CD4-positive, alpha-beta T cell treated with Interleukin-21 for 1 hour (primary cell): ENCODE data around the gene RAF1.
"Not testable (repeated sequence)": the region's sequence is repeated elsewhere in the genome, so short reads cannot be mapped to it uniquely, and the experiment has no call there.

Experiments
- DNase-seq: peaks from one replicate; pipeline ENCODE4 v3.0.0-alpha.2; 2020

Gene RAF1

GRCh38 chr3:12633108-12633507, 30.8 kb downstream of the RAF1 start:
- no peak for DNase-seq

- DNase-seq, result no peak
These were observed 31.4 kb downstream of the RAF1 start for GRCh38 chr3:12632523-12632922.

- DNase-seq, result not testable (repeated sequence)
These were observed 33.1 kb downstream of the RAF1 start for GRCh38 chr3:12630843-12631242.

- DNase-seq, result no peak
These were observed 33.6 kb downstream of the RAF1 start for GRCh38 chr3:12630292-12630691.

GRCh38 chr3:12629560-12629959, 34.4 kb downstream of the RAF1 start:
- DNase-seq, result no peak

- no peak for DNase-seq
These were observed 35.1 kb downstream of the RAF1 start for GRCh38 chr3:12628813-12629212.

- no peak for DNase-seq
These were observed 36.5 kb downstream of the RAF1 start for GRCh38 chr3:12627370-12627769.

GRCh38 chr3:12624964-12625363, 39.0 kb downstream of the RAF1 start:
- not testable (repeated sequence) for DNase-seq

GRCh38 chr3:12624056-12624455, 39.9 kb downstream of the RAF1 start:
- no peak for DNase-seq

- DNase-seq, result no peak
These were observed 41.6 kb downstream of the RAF1 start for GRCh38 chr3:12622335-12622734.

GRCh38 chr3:12620729-12621128, 43.2 kb downstream of the RAF1 start:
- no peak for DNase-seq

GRCh38 chr3:12620305-12620704, 43.6 kb downstream of the RAF1 start:
- no peak for DNase-seq

- no peak for DNase-seq
These were observed 45.5 kb downstream of the RAF1 start for GRCh38 chr3:12618426-12618825.

GRCh38 chr3:12615266-12615665, 48.7 kb downstream of the RAF1 start:
- no peak for DNase-seq

GRCh38 chr3:12613250-12613649, 50.7 kb downstream of the RAF1 start:
- DNase-seq, result no peak

- DNase-seq, result no peak
These were observed 51.2 kb downstream of the RAF1 start for GRCh38 chr3:12612514-12613226.

- DNase-seq, result no peak
These were observed 52.8 kb downstream of the RAF1 start for GRCh38 chr3:12611117-12611516.

- DNase-seq, result no peak
These were observed 55.5 kb downstream of the RAF1 start for GRCh38 chr3:12608376-12608775.

GRCh38 chr3:12603969-12604368, 59.9 kb downstream of the RAF1 start:
- DNase-seq, result no peak

GRCh38 chr3:12601072-12601471, 62.8 kb downstream of the RAF1 start:
- DNase-seq, result no peak

- DNase-seq, result no peak
These were observed 65.0 kb downstream of the RAF1 start for GRCh38 chr3:12598890-12599289.

GRCh38 chr3:12593473-12593872, 70.4 kb downstream of the RAF1 start:
- DNase-seq, result no peak

- DNase-seq, result no peak
These were observed 71.8 kb downstream of the RAF1 start for GRCh38 chr3:12591997-12592715.

GRCh38 chr3:12591456-12591855, 72.5 kb downstream of the RAF1 start:
- DNase-seq, result no peak

- no peak for DNase-seq
These were observed 73.8 kb downstream of the RAF1 start for GRCh38 chr3:12590096-12590495.
